GM11168 (cell line): Measurements from ENCODE around the gene NME7.
"Not testable (repeated sequence)": the region's sequence is repeated elsewhere in the genome, so short reads cannot be mapped to it uniquely, and the experiment has no call there.

Experiments used
- in situ Hi-C: fragments of 300-500 bp; cut with MboI; formaldehyde crosslinking; loops from one replicate; pipeline ENCODE4 v1.12.0; 2022; ENCODE audit warnings: low sequenced_read_pairs; ENCODE audit not compliant: unreplicated experiment

NME7 gene

GRCh38 chr1:169345511-169345910 lies 22.1 kb downstream of the NME7 start:
- in situ Hi-C loops, result no loop called here

GRCh38 chr1:169342096-169342495 lies 25.5 kb downstream of the NME7 start:
- in situ Hi-C loops, result not testable (repeated sequence)

DNA sequence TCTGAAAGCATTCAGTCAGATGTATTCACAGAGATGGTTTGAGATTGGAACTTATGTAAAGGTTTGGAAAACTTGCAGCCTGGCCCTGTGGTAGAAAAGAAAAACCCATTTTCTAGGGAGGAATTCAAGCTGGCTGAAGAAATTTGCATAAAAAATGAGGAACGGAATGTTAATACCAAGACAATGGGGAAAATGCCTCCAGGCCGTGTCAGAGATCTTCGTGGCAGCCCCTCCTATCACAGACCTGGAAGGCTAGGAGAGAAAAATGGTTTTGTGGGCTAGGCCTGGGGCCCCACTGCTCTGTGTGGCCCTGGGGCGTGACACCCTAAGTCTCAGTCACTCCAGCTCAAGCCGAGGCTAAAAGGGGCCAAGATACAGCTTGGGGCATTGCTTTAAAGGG lies 26.7 kb downstream of the NME7 start:
- in situ Hi-C loops, result no loop called here

DNA sequence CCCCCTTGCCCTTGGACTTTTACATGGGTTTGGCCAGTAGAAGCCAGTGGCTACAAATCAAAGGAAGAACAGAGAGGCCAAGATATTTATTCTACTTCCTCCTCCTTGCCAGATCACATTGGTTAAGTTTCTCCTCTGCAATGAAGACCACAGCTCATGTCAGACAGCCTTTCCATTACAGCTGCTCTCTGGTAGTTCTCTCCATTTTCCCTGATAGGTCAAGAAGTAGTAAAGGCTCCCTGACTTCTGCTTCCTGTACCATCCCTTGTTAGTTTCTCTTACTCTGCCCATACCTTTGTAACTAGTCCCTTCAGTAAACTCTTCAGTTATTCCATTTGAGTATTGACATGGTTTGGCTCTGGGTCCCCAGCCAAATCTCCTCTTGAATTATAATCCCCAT lies 27.8 kb downstream of the NME7 start:
- in situ Hi-C loops, result no loop called here

DNA sequence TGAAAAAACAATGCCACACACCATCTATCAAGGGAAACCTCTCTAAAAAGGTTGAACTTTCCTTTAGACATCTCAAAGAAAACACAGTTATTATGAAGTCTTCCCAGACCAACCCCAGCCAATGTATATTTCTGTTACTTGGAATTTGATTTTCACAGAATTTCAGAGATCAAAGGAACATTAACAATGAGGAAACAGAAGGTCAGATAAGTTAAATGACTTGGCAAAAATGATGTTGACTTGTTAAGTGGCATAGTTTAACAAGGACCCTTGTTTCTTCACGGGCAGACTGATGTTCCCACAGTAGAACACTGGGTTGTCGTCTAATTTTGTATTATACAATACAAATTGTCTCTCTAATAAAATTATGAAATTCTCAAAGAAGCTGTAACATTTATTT lies 29.0 kb downstream of the NME7 start:
- in situ Hi-C loops, result no loop called here

DNA sequence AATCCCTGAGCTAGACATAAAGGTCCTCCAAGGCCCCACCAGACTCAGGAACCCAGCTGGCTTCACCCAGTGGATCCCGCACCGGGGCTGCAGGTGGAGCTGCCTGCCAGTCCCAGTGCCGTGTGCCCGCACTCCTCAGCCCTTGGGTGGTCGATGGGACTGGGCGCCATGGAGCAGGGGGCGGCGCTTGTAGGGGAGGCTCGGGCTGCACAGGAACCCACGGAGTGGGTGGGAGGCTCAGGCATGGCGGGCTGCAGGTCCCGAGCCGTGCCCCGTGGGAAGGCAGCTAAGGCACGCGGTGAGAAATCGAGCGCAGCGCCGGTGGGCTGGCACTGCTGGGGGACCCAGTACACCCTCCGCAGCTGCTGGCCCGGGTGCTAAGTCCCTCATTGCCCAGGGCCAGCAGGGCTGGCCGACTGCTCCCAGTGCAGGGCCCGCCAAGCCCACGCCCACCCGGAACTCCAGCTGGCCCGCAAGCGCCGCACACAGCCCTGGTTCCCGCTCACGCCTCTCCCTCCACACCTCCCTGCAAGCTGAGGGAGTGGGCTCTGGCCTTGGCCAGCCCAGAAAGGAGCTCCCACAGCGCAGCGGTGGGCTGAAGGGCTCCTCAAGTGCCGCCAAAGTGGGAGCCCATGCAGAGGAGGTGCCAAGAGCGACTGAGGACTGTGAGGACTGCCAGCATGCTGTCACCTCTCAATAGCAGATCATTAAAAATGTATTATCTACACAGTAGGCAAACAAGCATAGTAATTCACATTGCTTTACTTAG lies 30.5 kb downstream of the NME7 start:
- in situ Hi-C loops, result not testable (repeated sequence)

DNA sequence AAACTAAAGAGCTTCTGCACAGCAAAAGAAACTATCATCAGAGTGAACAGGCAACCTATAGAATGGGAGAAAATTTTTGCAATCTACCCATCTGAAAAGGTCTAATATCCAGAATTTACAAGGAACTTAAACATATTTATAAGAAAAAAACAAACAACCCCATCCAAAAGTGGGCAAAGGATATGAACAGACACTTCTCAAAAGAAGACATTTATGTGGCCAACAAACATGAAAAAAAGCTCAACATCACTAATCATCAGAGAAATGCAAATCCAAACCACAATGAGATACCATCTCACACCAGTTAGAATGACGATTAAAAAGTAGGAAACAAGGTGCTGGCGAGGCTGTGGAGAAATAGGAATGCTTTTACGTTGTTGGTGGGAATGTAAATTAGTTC lies 32.9 kb downstream of the NME7 start:
- in situ Hi-C loops, result not testable (repeated sequence)

DNA sequence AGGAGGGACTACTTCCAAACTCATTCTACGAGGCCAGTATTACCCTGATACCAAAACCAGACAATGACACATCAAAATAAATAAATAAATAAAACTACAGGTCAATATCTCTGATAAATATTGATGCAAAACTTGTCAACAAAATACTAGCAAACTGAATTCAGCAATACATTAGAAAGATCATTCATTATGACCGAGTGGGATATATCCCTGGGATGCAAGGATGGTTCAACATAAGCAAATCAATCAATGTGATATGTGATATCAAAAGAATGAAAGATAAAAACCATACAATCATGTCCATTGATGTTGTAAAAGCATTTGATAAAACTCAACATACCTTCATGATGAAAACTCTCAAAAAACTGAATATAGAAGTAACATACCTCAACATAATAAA lies 36.7 kb downstream of the NME7 start:
- in situ Hi-C loops, result no loop called here

GRCh38 chr1:169329383-169329782 lies 38.2 kb downstream of the NME7 start:
- in situ Hi-C loops, result no loop called here

- in situ Hi-C loops, result no loop called here
These were observed 39.7 kb downstream of the NME7 start for GRCh38 chr1:169327875-169328274.

DNA sequence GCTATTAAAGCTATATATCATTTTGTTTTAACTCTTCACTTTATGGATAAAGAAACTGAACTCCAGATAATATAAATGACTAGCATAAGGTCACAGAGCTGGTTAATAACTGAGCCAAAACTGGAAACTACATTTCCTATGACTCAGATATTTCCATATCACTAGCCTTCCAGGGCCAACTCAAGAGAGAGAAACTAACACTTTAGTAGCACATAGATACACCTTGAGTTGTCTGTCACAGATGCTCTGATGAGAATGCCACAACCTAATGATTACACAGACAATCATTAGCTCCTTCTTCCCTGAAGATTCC lies 40.7 kb downstream of the NME7 start:
- in situ Hi-C loops, result no loop called here

- in situ Hi-C loops, result no loop called here
These were observed 41.2 kb downstream of the NME7 start for GRCh38 chr1:169326261-169326955.

GRCh38 chr1:169325117-169325516 lies 42.5 kb downstream of the NME7 start:
- in situ Hi-C loops, result no loop called here

DNA sequence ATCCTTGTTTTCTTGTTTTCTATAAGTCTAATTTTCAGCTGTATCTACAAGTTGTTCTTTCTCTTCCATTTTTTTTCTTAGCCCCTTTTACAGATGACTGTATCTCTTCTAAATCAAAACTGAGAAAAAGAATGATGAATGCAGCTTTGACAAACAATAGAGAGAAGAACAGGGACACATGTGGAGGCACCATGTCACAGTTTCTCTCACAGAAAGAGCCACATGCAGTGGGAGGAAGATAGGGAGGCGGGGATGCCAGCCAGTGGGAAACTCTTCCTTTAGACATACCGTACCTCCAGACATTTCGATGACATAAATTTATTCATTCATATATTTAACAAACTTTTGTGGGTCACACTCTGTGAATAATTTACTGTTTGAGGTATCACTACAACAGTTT lies 45.5 kb downstream of the NME7 start:
- in situ Hi-C loops, result no loop called here

- in situ Hi-C loops, result no loop called here
These were observed 46.1 kb downstream of the NME7 start for GRCh38 chr1:169321539-169321938.

DNA sequence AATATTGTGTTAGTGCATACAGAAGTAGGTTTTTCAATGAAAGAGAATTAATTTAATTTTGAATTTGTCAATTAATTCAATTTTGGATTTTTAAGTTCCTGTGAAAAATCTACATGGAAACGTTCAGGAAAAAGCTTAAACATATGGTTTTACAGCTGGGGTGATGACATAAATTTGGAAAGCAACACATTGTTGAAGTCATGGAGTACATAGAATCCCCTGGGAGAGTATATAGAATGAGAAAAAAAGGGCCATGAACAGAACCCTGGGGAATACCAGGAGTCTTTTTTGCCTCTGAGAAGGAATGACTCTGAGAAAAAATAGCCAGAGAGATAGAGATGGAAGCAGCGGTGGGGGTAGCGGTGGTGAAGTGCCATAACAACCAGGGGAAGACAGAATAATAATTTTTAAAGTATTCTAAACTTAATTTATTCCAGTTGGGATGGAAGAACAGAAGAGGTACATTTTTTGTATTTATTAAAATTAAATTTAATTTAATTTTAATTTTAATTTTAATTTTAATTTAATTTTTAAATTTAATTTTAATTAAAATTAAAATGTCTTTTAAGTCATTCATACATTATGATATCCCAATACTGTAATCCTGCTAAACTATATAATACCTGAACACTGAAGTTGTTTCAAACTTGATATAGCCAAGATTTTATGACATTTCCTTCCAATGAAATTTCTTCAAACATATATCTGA lies 48.9 kb downstream of the NME7 start:
- in situ Hi-C loops, result no loop called here

DNA sequence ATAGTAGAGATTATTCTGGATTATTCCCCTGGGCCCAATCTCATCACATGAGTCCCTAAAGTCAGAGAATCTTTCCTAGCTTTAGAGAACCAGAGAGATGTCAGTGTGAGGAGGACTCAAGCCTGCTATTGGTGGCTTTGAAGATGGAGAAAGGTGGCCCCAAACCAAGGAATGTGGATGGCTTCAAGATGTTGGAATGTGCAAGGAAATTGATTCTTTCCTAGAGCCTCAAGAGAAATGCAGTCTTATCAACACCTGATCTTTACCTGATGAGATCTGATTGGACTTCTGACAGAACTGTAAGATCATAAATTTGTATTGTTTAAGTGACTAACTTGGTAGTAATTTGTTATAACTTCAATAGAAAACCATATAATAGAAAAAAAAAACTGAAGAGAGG lies 51.0 kb downstream of the NME7 start:
- in situ Hi-C loops, result no loop called here

- in situ Hi-C loops, result no loop called here
These were observed 55.3 kb downstream of the NME7 start for GRCh38 chr1:169312084-169312954.

GRCh38 chr1:169309178-169310166 lies 58.1 kb downstream of the NME7 start:
- in situ Hi-C loops, result no loop called here
